Measurements from ENCODE around the gene SESN3. TPM values are rescaled to one million over a fixed set of nuclear protein-coding genes. Genes with fewer than 3 reads are reported as not detected.
A peak's percentile ranks its signal among the peaks of the same experiment; 100 is the strongest.

SESN3 gene
- polyA plus RNA-seq, 3 donors = 65.3 to 80.8 (median 71.1) TPM

GRCh38 chr11:95170294-95170693 is 60.7 kb downstream of the SESN3 start:
- no peak for DNase-seq (ENCODE audit: extremely low read depth in 1 of 11, low read depth in 9 of 11, low spot score in 4 of 11)

- DNase-seq (ENCODE audit: extremely low read depth in 1 of 11, low read depth in 9 of 11, low spot score in 4 of 11) = no peak
Measured at GRCh38 chr11:95166781-95167180, 64.2 kb downstream of the SESN3 start.

- no peak for DNase-seq (ENCODE audit: extremely low read depth in 1 of 11, low read depth in 9 of 11, low spot score in 4 of 11)
Measured at GRCh38 chr11:95165638-95166037, 65.4 kb downstream of the SESN3 start.

GRCh38 chr11:95163106-95163505 is 67.9 kb downstream of the SESN3 start:
- no peak for DNase-seq (ENCODE audit: extremely low read depth in 1 of 11, low read depth in 9 of 11, low spot score in 4 of 11)

GRCh38 chr11:95161248-95161647 is 69.8 kb downstream of the SESN3 start:
- DNase-seq (ENCODE audit: extremely low read depth in 1 of 11, low read depth in 9 of 11, low spot score in 4 of 11) = no peak

GRCh38 chr11:95157824-95158223 is 73.2 kb downstream of the SESN3 start:
- no peak for DNase-seq (ENCODE audit: extremely low read depth in 1 of 11, low read depth in 9 of 11, low spot score in 4 of 11)

- no peak for DNase-seq (ENCODE audit: extremely low read depth in 1 of 11, low read depth in 9 of 11, low spot score in 4 of 11)
Measured at GRCh38 chr11:95156916-95157541, 74.0 kb downstream of the SESN3 start.

GRCh38 chr11:95156133-95156721 is 74.8 kb downstream of the SESN3 start:
- DNase-seq (ENCODE audit: extremely low read depth in 1 of 11, low read depth in 9 of 11, low spot score in 4 of 11) = no peak

- DNase-seq (ENCODE audit: extremely low read depth in 1 of 11, low read depth in 9 of 11, low spot score in 4 of 11) = no peak
Measured at GRCh38 chr11:95155385-95155784, 75.6 kb downstream of the SESN3 start.

GRCh38 chr11:95154514-95154913 is 76.5 kb downstream of the SESN3 start:
- DNase-seq (ENCODE audit: extremely low read depth in 1 of 11, low read depth in 9 of 11, low spot score in 4 of 11) = peak in 6 of 11 donors; percentile 24 to 67 (median 44)

GRCh38 chr11:95153857-95154246 is 77.2 kb downstream of the SESN3 start:
- DNase-seq (ENCODE audit: extremely low read depth in 1 of 11, low read depth in 9 of 11, low spot score in 4 of 11) = no peak

- DNase-seq (ENCODE audit: extremely low read depth in 1 of 11, low read depth in 9 of 11, low spot score in 4 of 11) = no peak
Measured at GRCh38 chr11:95152876-95153856, 77.8 kb downstream of the SESN3 start.

- peak; percentile 86 to 94 (median 91) for DNase-seq (ENCODE audit: extremely low read depth in 1 of 11, low read depth in 9 of 11, low spot score in 4 of 11)
Measured at GRCh38 chr11:95150956-95151684, 79.9 kb downstream of the SESN3 start.

GRCh38 chr11:95149651-95150364 is 81.2 kb downstream of the SESN3 start:
- peak in 4 of 11 donors; percentile 7 to 22 (median 18) for DNase-seq (ENCODE audit: extremely low read depth in 1 of 11, low read depth in 9 of 11, low spot score in 4 of 11)

GRCh38 chr11:95148938-95149337 is 82.1 kb downstream of the SESN3 start:
- DNase-seq (ENCODE audit: extremely low read depth in 1 of 11, low read depth in 9 of 11, low spot score in 4 of 11) = no peak

GRCh38 chr11:95148406-95148805 is 82.6 kb downstream of the SESN3 start:
- DNase-seq (ENCODE audit: extremely low read depth in 1 of 11, low read depth in 9 of 11, low spot score in 4 of 11) = no peak

GRCh38 chr11:95147364-95147905 is 83.6 kb downstream of the SESN3 start:
- DNase-seq (ENCODE audit: extremely low read depth in 1 of 11, low read depth in 9 of 11, low spot score in 4 of 11) = peak in 1 of 11 donors; percentile 18

- no peak for DNase-seq (ENCODE audit: extremely low read depth in 1 of 11, low read depth in 9 of 11, low spot score in 4 of 11)
Measured at GRCh38 chr11:95145430-95146060, 85.5 kb downstream of the SESN3 start.

Data from renal cortex interstitium (tissue), 11 donors.